HL-60 (cell line): Measurements from ENCODE around the gene SCLT1.

Source experiments
- DNase-seq, 2 experiments: peaks; one replicate each; pipeline ENCODE4 v3.0.0-alpha.2; 2010 to 2020; ENCODE audit warnings: low read depth in 1 of 2, low spot score in 1 of 2
- H3K27ac ChIP-seq: fragments of 250-450 bp; sonication (Bioruptor Pico); replicated peaks from 2 replicates; pipeline ENCODE4 v1.5.1; 2020; ENCODE audit warnings: mild to moderate bottlenecking, moderate library complexity
- H3K27me3 ChIP-seq: fragments of 250-450 bp; sonication (Bioruptor Pico); 2 replicates; pipeline ENCODE4 v1.5.1; 2021; ENCODE audit warnings: mild to moderate bottlenecking, moderate library complexity; ENCODE audit not compliant: insufficient read depth, poor library complexity, severe bottlenecking
- H3K4me3 ChIP-seq: replicated peaks from 2 replicates; pipeline ENCODE4 v1.5.1; 2011; ENCODE audit warnings: mild to moderate bottlenecking, control low read depth, low read length; ENCODE audit not compliant: insufficient read depth
- GABPA ChIP-seq: IDR thresholded peaks from 2 replicates; pipeline ENCODE4 v1.6.1; 2012; ENCODE audit warnings: low read depth
- POLR2AphosphoS5 ChIP-seq: IDR thresholded peaks from 2 replicates; pipeline ENCODE4 v1.6.1; 2012; ENCODE audit warnings: low read depth
- SPI1 ChIP-seq: IDR thresholded peaks from 2 replicates; pipeline ENCODE4 v1.6.1; 2012; ENCODE audit warnings: low read depth, mild to moderate bottlenecking, borderline replicate concordance
- TF ChIP-seq, protein P1 (sequence below): IDR thresholded peaks from one replicate; pipeline ENCODE4 v1.5.1; 2011; ENCODE audit warnings: low read length, control low read depth, inconsistent platforms; ENCODE audit not compliant: insufficient read depth
- TF ChIP-seq, protein P2 (sequence below): IDR thresholded peaks from 2 replicates; pipeline ENCODE4 v1.6.1; 2012; ENCODE audit warnings: low read depth; ENCODE audit not compliant: insufficient replicate concordance

Gene SCLT1

DNA sequence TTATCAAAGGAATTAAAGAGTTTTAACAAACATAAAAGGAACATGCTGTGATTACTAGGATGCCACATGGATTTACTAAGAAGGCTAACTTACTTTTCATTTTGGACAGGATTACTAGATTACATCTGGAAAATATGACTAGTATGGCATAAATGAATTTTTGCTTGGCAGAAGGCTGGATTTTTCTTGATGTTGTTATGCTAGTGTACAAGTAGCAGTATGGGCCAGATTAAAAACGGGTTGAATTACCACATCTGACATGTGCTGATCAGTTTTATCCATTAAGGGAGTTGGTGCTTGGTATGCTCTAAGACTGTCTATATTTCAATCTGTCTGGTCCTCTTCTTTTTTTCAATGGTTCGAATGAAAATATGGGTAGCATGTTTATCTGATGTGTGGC, 213.4 kb downstream of the SCLT1 start:
- no peak overlapping the region for H3K4me3 ChIP-seq
- H3K27me3 ChIP-seq = no peaks in the 10 kb centered on the region
- no peak for DNase-seq
- no peak overlapping the region for H3K27ac ChIP-seq
- TF ChIP-seq, protein P1, sequence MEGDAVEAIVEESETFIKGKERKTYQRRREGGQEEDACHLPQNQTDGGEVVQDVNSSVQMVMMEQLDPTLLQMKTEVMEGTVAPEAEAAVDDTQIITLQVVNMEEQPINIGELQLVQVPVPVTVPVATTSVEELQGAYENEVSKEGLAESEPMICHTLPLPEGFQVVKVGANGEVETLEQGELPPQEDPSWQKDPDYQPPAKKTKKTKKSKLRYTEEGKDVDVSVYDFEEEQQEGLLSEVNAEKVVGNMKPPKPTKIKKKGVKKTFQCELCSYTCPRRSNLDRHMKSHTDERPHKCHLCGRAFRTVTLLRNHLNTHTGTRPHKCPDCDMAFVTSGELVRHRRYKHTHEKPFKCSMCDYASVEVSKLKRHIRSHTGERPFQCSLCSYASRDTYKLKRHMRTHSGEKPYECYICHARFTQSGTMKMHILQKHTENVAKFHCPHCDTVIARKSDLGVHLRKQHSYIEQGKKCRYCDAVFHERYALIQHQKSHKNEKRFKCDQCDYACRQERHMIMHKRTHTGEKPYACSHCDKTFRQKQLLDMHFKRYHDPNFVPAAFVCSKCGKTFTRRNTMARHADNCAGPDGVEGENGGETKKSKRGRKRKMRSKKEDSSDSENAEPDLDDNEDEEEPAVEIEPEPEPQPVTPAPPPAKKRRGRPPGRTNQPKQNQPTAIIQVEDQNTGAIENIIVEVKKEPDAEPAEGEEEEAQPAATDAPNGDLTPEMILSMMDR = no peak
- TF ChIP-seq, protein P2, sequence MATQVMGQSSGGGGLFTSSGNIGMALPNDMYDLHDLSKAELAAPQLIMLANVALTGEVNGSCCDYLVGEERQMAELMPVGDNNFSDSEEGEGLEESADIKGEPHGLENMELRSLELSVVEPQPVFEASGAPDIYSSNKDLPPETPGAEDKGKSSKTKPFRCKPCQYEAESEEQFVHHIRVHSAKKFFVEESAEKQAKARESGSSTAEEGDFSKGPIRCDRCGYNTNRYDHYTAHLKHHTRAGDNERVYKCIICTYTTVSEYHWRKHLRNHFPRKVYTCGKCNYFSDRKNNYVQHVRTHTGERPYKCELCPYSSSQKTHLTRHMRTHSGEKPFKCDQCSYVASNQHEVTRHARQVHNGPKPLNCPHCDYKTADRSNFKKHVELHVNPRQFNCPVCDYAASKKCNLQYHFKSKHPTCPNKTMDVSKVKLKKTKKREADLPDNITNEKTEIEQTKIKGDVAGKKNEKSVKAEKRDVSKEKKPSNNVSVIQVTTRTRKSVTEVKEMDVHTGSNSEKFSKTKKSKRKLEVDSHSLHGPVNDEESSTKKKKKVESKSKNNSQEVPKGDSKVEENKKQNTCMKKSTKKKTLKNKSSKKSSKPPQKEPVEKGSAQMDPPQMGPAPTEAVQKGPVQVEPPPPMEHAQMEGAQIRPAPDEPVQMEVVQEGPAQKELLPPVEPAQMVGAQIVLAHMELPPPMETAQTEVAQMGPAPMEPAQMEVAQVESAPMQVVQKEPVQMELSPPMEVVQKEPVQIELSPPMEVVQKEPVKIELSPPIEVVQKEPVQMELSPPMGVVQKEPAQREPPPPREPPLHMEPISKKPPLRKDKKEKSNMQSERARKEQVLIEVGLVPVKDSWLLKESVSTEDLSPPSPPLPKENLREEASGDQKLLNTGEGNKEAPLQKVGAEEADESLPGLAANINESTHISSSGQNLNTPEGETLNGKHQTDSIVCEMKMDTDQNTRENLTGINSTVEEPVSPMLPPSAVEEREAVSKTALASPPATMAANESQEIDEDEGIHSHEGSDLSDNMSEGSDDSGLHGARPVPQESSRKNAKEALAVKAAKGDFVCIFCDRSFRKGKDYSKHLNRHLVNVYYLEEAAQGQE = no peak

DNA sequence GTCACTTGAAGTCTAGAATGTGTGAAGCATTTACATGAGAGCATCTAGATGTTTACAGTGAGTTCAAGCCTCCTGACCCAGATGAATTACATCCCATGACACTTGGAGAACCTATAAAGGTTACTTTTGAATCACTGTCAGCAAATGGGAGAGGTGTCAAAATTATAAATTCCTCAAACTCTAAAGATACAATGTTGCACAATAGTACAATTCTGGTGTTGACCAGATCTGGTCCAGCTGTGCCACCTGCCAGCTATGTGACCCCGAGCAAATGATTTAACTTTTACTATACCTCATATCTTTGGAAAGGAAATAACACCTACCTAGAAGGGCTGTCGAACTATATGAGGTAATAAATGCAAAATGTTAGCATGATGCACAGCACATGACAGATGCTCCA, 214.1 kb downstream of the SCLT1 start:
- no peak overlapping the region for H3K4me3 ChIP-seq
- no peak for TF ChIP-seq GABPA
- no peak for DNase-seq

DNA sequence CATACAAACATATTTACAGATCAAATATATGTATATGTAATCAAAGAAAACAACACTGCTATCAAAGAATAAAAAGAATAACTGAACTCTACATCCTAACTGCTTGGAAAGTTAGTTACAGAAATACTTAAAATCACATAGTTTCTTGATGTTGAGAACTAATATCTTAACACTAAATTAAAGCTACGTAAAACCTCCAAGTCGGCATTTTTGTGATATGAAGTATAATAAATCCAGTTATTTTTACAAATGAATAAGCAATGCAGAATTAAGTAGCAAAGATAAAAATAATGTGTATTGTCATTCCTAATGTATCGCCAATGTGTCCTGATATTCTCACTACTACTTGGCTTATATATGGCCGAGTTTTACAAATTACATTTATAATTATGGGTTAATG, 215.4 kb downstream of the SCLT1 start:
- no peak for TF ChIP-seq SPI1
- TF ChIP-seq, protein P2 = no peak
- no peak for TF ChIP-seq POLR2AphosphoS5
- TF ChIP-seq, protein P1 = no peak
- TF ChIP-seq GABPA = no peak
- H3K27ac ChIP-seq = no peak overlapping the region
- DNase-seq = no peak
- no peaks in the 10 kb centered on the region for H3K27me3 ChIP-seq
- no peak overlapping the region for H3K4me3 ChIP-seq

More for the DNA sequence above, 214.1 kb downstream of the SCLT1 start:
- no peaks in the 10 kb centered on the region for H3K27me3 ChIP-seq
- no peak overlapping the region for H3K27ac ChIP-seq

DNA sequence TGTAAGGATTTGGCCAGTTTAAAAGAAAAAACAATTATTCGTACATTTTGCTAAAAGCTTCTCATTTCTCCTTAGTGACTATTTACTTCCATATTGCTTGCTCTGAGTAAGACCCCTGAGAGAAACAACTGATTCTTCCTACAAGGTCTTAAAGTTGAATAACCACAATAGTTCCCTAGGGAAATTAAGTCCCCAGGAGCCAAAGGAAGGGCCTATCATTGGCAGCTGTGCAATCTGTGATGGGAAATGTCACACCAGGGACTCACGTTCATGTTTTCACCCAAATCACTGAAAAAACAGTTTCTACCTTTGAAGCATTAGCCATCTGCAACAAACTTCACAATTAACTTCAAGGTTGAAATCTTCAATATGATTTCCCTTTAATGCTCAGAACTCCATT, 217.1 kb downstream of the SCLT1 start:
- no peak for DNase-seq
- Histone ChIP-seq H3K27me3 (no peaks in the 10 kb centered on the region), H3K27ac (no peak overlapping the region), H3K4me3 (no peak overlapping the region)
- TF ChIP-seq GABPA = no peak
- TF ChIP-seq POLR2AphosphoS5 = no peak
- TF ChIP-seq, protein P1 = no peak
- TF ChIP-seq, protein P2 = no peak
- TF ChIP-seq SPI1 = no peak
